ENCODE data around the gene LILRB3. TPM values are rescaled to one million over a fixed set of nuclear protein-coding genes. Genes with fewer than 3 reads are reported as not detected.
"Not testable (repeated sequence)": the region's sequence is repeated elsewhere in the genome, so short reads cannot be mapped to it uniquely, and the experiment has no call there.

Gene LILRB3
- total RNA-seq, 4 donors from 2014 or later: 0.51 to 7.1 (median 3.6) TPM; not detected in 1

GRCh38 chr19:54183431-54183830 lies 39.4 kb downstream of the LILRB3 start:
- ATAC-seq (no peak), DNase-seq (no peak)
- Histone ChIP-seq H3K36me3 (no peaks in the 10 kb centered on the region), H3K27me3 (no peaks in the 10 kb centered on the region), H3K9me3 (no peaks in the 10 kb centered on the region), H3K27ac (no peak overlapping the region), H3K4me1 (peaks cover under 1 to 2% of the 10 kb centered on the region in 2 donors), H3K4me3 (no peak overlapping the region)
- in situ Hi-C loops (cut with MboI; ENCODE audit: low sequenced_read_pairs in 4 of 4) (no loop called here), intact Hi-C loops (cut with DNase I; ENCODE audit: low total_unique reads) (no loop called here)
- no peak for TF ChIP-seq POLR2A (IDR thresholded peaks at IDR 0.05)
- no peak for TF ChIP-seq CTCF (IDR thresholded peaks at IDR 0.05 in 4 of 5, conservative IDR thresholded peaks at IDR 0.05 in 1 of 5)

- H3K4me3 ChIP-seq; ATAC-seq; DNase-seq; H3K27me3 ChIP-seq; intact Hi-C loops (cut with DNase I; ENCODE audit: low total_unique reads); H3K9me3 ChIP-seq; H3K27ac ChIP-seq; H3K4me1 ChIP-seq; H3K36me3 ChIP-seq; in situ Hi-C loops (cut with MboI; ENCODE audit: low sequenced_read_pairs in 4 of 4): not testable (repeated sequence)
Measured at GRCh38 chr19:54181894-54182293, 40.9 kb downstream of the LILRB3 start.

DNA sequence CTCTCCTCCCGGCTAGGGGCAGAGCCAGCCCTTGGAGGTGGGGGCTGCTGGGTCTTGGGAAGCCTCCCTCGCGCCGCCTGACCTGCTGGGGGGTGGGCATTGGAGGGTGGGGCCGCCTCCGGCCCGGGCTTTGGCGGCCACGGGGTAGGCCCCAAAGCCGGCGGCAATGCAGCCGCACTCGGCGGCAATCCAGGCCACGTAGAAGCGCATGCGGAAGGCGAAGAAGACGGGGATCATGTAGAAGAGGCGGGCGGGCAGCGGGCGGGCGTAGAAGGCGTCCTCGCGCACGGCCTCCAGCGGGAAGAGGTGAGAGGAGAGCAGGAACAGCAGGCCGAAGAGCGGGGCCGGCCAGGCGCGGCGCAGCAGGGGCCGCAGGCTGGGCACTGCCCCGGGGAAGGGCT lies 42.1 kb downstream of the LILRB3 start:
- Histone ChIP-seq H3K36me3 (no peaks in the 10 kb centered on the region), H3K27me3 (no peaks in the 10 kb centered on the region), H3K9me3 (no peaks in the 10 kb centered on the region), H3K4me1 (no peaks in the 10 kb centered on the region), H3K27ac (no peak overlapping the region), H3K4me3 (no peak overlapping the region)
- intact Hi-C loops (cut with DNase I; ENCODE audit: low total_unique reads): no loop called here
- no peak for TF ChIP-seq CTCF (IDR thresholded peaks at IDR 0.05 in 4 of 5, conservative IDR thresholded peaks at IDR 0.05 in 1 of 5)
- no peak for TF ChIP-seq POLR2A (IDR thresholded peaks at IDR 0.05)
- no peak for ATAC-seq
- no peak for DNase-seq
- in situ Hi-C loops (cut with MboI; ENCODE audit: low sequenced_read_pairs in 4 of 4): no loop called here

DNA sequence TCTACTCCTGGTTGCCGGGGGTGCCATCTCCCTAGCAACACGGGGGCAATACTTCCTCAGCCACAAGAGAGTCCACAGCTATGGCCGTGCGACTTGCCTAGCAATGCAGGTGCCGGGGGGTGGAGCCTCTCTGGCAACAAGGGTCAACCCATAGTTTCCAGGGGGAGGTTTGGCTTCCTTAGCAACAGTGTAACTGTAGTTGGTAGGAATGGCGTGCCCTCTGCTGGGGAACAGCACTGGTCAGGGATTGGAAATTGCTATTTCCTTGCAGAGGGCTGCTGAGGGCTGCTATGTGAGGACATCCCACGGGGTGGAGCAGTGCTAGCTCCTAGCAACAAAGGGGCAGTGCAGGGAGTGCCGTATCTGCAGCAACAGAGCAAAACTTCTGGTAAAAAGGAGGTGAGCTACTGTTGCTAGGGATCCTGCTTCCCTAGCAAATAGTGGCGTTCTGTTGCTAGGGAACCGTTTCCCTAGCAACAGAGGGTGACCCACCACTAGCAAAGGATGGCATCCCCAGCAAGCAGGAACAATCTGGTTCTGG lies 42.8 kb downstream of the LILRB3 start:
- H3K27ac ChIP-seq: no peak overlapping the region
- TF ChIP-seq CTCF (IDR thresholded peaks at IDR 0.05 in 4 of 5, conservative IDR thresholded peaks at IDR 0.05 in 1 of 5): no peak
- TF ChIP-seq POLR2A (IDR thresholded peaks at IDR 0.05): no peak
- no peak overlapping the region for H3K4me3 ChIP-seq
- no peak for DNase-seq
- in situ Hi-C loops (cut with MboI; ENCODE audit: low sequenced_read_pairs in 4 of 4) (no loop called here), intact Hi-C loops (cut with DNase I; ENCODE audit: low total_unique reads) (no loop called here)
- H3K27me3 ChIP-seq: no peaks in the 10 kb centered on the region
- ATAC-seq: no peak
- H3K9me3 ChIP-seq: no peaks in the 10 kb centered on the region
- no peaks in the 10 kb centered on the region for H3K4me1 ChIP-seq
- no peaks in the 10 kb centered on the region for H3K36me3 ChIP-seq

- Histone ChIP-seq H3K4me3 (no peak overlapping the region), H3K4me1 (no peaks in the 10 kb centered on the region), H3K27ac (no peak overlapping the region), H3K9me3 (no peaks in the 10 kb centered on the region), H3K27me3 (no peaks in the 10 kb centered on the region), H3K36me3 (no peaks in the 10 kb centered on the region)
- intact Hi-C loops (cut with DNase I; ENCODE audit: low total_unique reads): no loop called here
- DNase-seq (no peak), ATAC-seq (no peak)
- TF ChIP-seq POLR2A (IDR thresholded peaks at IDR 0.05) (no peak), CTCF (IDR thresholded peaks at IDR 0.05 in 4 of 5, conservative IDR thresholded peaks at IDR 0.05 in 1 of 5) (no peak)
- in situ Hi-C loops (cut with MboI; ENCODE audit: low sequenced_read_pairs in 4 of 4): no loop called here
Measured at GRCh38 chr19:54179262-54179852, 43.5 kb downstream of the LILRB3 start.

All from gastrocnemius medialis (tissue), 4 donors.